GM18907 (cell line): ENCODE data around the gene NACC1.

Experiments used
- ATAC-seq: cut with Tn5 transposase; IDR thresholded peaks from one replicate; pipeline ENCODE4 v1.9.1; 2021; ENCODE audit warnings: mild to moderate bottlenecking, moderate library complexity; ENCODE audit not compliant: unreplicated experiment

The NACC1 gene

DNA sequence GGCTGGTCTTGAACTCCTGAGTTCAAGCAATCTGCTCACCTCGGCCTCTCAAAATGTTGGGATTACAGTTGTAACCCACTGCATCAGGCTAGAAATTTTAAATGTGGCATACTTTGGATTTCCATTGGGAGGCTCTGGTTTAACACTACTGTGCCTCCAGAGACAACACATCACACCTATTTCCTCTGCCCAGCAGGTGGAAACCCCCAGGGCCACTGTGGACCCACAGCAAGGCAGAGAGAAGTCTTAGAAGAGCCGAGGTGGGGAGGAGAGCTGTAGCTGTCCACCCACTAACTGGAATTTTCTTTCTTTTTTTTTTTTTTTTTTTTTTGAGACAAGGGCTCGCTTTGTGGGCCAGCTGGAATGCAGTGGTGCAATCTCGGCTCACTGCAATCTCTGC is 71.5 kb downstream of the NACC1 start:
- no peak for ATAC-seq
